Hippocampal formation (tissue), 2 donors: ENCODE results near the gene CCDC106.

Source experiments
- DNase-seq, 2 donors: peaks; one replicate each; lab custom pipeline; 2025; lab: John Stamatoyannopoulos, UW

Gene CCDC106

DNA sequence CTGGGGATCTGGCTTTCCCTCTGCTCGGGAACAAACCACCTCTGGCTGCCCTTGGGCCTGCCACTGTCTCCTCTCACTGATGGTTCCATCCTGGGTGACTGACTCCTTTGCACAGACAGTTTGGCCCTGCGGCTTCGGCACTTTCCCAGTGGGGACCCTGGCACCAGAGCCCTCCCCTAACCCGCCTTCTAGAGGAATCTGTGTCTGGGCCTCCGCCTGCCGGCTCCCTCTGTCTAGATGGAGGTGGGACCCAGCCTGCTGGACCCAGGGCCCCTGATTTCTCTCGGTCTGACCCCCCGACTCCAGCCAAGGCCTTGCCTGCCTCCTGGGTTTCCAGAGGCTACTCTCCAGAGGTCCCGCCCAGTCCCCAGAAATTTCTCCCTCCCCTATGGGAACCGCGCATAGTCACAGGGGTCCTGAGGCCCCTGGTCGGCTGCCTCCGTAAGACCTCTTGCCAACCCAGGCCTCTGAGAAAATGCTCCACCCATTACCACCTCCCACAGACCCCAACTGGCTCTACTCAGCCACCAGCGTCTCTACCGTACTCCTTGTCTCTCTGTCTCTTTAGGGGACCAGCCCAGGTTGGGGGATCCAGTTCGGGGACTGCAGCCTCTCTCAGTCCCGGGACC is 2.7 kb downstream of the CCDC106 start:
- no peak for DNase-seq

- DNase-seq = no peak
These were observed 3.2 kb downstream of the CCDC106 start for GRCh38 chr19:55651236-55651635.

GRCh38 chr19:55652311-55653128 is 4.5 kb downstream of the CCDC106 start:
- DNase-seq = no peak

- DNase-seq = peak; percentile 95
These were observed 5.8 kb downstream of the CCDC106 start for GRCh38 chr19:55653651-55654322.

- DNase-seq = peak; percentile 94 to 97
These were observed 6.4 kb downstream of the CCDC106 start for GRCh38 chr19:55654323-55654867.

- DNase-seq = peak; percentile 41 to 92
These were observed 7.0 kb downstream of the CCDC106 start, which contains the start of gene U2AF2 for GRCh38 chr19:55654868-55655647. U2AF2 (plus strand) TSS chr19:55655035; CDS start chr19:55655105, 70 bp downstream.

DNA sequence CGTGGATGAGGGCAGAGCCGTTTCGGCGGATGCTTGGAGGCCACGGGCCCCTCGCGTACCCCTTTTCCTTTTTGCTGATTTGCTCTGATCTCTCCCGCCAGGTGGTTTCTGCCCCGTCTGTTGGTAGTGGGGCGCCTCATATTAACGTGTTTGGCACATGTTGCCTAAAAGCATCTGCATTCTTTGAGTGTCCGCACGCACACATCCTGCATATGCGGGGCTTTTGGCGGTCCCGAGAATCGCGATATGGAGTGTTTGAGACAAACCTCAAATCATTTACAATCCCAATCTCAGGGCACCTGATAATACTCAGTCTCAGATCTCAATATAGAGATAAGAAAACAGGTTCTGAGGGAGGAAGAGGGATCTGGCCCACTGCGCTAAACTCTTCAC is 7.6 kb downstream of the CCDC106 start:
- no peak for DNase-seq

DNA sequence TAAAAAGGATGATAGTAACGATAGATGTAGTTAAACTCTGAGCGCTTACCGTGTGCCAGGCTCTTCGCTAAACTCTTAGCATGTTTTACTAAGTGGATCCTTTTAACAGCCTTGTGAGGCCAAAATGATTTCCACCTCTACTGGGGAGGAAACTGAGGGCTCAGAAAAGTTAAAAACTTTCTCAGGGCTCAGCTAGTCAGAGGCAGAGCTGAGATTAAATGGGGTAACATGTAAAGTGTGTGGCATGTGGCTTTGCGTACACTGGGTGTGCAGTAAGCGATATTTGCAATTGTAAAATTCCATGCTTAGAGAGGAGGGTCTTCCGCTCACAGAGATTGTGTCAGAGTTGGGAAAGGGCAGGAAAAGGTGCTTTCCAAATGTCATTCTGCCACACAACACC is 8.5 kb downstream of the CCDC106 start:
- no peak for DNase-seq

- no peak for DNase-seq
These were observed 9.2 kb downstream of the CCDC106 start for GRCh38 chr19:55656988-55657747.

- no peak for DNase-seq
These were observed 10.9 kb downstream of the CCDC106 start for GRCh38 chr19:55658846-55659459.

GRCh38 chr19:55659822-55660221 is 11.8 kb downstream of the CCDC106 start:
- no peak for DNase-seq

GRCh38 chr19:55660404-55660803 is 12.4 kb downstream of the CCDC106 start:
- DNase-seq = no peak

- DNase-seq = no peak
These were observed 13.0 kb downstream of the CCDC106 start for GRCh38 chr19:55660991-55661390.

DNA sequence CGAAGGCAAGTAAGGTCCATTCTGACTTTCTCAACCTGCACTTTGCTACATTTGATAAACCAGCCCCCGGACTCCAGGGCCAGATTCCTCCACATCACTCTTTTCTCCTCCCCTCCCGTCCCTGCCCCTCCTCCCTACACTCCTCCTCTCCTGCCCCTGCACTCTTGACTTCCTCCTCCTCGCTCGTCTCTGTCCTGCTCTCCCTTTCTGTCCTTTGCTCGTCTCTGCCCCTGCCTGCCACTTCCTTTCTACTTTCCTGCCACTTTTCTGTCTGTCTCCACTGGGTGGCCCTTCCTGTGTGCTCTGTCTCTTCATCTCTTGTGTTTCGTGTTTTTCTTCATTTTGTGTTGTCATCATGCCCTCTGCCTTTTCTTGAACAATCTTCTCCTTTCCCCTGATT is 13.8 kb downstream of the CCDC106 start:
- DNase-seq = no peak

DNA sequence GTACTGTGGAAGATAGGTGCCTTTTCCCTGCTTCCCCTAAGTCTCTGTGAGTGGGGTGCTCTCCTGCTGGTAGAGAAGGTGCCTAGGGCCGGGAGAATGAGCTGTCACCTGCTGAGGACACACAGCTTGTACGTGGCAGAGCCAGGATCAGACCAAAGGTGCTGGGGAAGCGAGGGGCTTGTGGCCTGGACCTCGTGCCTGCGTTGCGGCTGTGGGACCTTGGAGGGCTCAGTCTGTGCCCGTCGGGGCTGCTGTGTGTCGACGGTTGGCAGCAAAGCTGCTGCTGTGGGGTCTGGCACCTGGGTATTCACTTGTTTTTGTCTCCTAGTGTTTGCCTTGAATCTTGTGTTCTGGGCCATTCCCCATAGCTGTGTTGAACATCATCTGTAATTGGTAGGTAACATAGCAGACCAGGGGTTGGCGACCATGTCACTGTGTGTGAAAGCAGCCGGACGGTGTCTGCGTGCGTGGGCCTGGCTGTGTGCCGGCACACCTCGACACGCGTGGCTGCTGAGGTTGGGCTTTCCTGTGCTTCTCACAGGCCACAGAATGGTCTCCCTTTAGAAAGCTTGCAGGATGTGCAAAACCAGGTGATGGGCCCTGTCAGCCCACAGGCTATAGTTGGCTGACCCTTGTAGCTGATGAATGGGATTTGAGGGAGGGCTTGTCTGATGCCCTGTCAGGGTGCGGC is 16.0 kb downstream of the CCDC106 start:
- DNase-seq = no peak

DNA sequence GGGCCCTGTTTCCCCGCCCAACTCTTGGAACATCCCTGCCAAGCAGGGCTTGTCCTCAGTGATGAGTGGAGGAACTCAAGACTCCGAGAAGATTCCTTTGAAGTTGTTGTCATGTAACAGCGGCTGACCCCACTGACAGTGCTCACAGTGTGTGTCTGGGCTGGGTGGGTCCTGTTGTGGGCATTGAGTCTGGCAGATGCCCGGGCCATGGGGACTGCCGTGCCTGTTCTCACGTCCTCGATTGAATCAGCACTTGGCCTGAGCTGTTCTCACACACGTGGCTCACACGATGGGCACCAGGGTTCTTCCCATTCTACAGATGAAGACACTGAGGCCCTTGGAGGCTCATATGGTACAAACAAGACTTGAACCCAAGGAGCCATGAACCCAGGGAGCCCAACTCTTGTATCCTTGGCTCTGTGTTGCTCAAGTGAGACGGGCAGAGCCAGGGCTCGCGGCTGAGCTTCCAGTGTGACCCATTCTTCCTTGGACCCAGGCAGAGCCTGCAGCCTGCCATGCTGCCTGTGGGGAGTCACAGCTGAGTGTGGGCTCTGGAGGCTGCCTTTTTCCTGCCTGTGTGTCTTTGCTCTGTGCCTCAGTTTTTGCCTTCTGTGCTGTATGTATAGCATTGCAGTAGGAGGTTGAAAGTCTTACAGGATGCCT is 18.5 kb downstream of the CCDC106 start:
- no peak for DNase-seq

DNA sequence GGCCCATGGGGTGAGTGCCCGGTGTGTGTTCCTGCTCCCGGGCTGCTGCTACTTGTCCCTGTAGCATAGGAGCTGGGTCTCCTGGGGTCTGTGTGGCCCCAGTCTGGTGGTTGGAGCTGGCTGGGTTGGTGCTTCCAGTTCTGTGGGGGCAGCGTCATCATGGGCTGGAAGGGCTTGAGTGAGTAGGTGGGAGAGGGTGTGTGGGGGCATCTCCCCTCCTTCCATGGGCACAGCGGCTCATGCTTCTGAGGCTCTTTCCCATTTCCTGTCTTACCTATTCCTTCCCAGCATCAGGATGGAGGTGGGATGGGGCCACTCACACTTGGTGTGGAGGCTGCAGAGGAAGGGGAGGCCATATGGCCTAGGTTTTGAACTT is 19.0 kb downstream of the CCDC106 start:
- DNase-seq = no peak

GRCh38 chr19:55667511-55667910 is 19.5 kb downstream of the CCDC106 start:
- DNase-seq = no peak

DNA sequence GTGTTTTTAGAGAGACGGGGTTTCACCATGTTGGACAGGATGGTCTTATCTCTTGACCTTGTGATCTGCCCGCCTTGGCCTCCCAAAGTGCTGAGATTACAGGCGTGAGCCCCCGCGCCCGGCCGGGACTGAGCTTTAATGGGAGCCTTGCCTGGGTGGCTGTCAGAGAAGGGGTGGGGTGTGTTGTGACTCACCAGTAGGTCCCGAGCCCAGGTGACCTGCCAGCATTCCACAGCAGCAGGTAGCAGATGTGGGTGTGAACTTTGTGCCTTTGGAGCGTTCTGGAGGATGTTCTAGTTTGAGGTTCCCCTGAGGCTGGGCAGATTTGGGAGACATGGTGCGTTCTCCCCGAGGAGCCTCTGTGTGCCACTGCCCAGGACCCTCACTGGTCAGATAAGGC is 19.9 kb downstream of the CCDC106 start:
- DNase-seq = no peak
